Testis (tissue), 3 donors: ENCODE measurements around the gene FALEC. TPM values are rescaled to one million over a fixed set of nuclear protein-coding genes. Genes with fewer than 3 reads are reported as not detected.

ENCODE experiments used
- DNase-seq: peaks from one replicate; pipeline ENCODE4 v3.0.0-alpha.2; 2019
- H3K27ac ChIP-seq, 2 donors: fragments of 200-600 bp; sonication (generic); one replicate each; pipeline ENCODE4 v1.5.1; 2019
- H3K27me3 ChIP-seq: fragments of 200-600 bp; sonication (generic); one replicate; pipeline ENCODE4 v1.5.1; 2019
- H3K36me3 ChIP-seq: fragments of 200-600 bp; sonication (generic); one replicate; pipeline ENCODE4 v1.5.1; 2017; ENCODE audit warnings: low read depth; ENCODE audit errors: missing control alignments
- H3K4me1 ChIP-seq: fragments of 200-600 bp; sonication (generic); one replicate; pipeline ENCODE4 v1.5.1; 2019
- H3K4me3 ChIP-seq, 2 donors: fragments of 200-600 bp; sonication (generic); one replicate each; pipeline ENCODE4 v1.5.1; 2017 to 2019
- H3K9me3 ChIP-seq: fragments of 200-600 bp; sonication (generic); one replicate; pipeline ENCODE4 v1.5.1; 2017
- CTCF ChIP-seq, 3 experiments: fragments of 450-650 bp in 2 of 3; fragments of 200-600 bp in 1 of 3; sonication (generic) in 1 of 3; IDR thresholded peaks; one replicate each; pipeline ENCODE4 v1.5.1; 2016 to 2019; ENCODE audit warnings: antibody characterized with exemption in 3 of 3, mild to moderate bottlenecking in 2 of 3, moderate library complexity in 1 of 3
- POLR2A ChIP-seq: fragments of 450-650 bp; IDR thresholded peaks from one replicate; pipeline ENCODE4 v1.6.1; 2017; ENCODE audit warnings: antibody characterized with exemption, mild to moderate bottlenecking, moderate library complexity
- WGBS, 2 donors: methylation state at CpG; one replicate each; pipeline ENCODE4 v1.1.5; 2018; 5-methylcytosine and 5-hydroxymethylcytosine counted together
- intact Hi-C: fragments of 100-400 bp; cut with DNase I; formaldehyde crosslinking; loops from one replicate; pipeline ENCODE4 v1.15.1; 2023; ENCODE audit warnings: low total_unique reads
- polyA plus RNA-seq: library from polyadenylated mRNA; stranded (reverse); fragments of 350-450 nt; fragmentation: Illumina TruSeq; extraction: RNeasy Lipid Tissue Mini Kit (QIAGEN cat#74804); gene quantifications from one replicate; pipeline ENCODE4 v1.2.3, GENCODE V29; 2014; ENCODE audit warnings: low read depth, low replicate concordance; ENCODE audit not compliant: insufficient read depth
- total RNA-seq, 2 donors: library from RNA; depleted of rRNA; stranded (reverse); fragments of >200 nt; gene quantifications; one replicate each; pipeline ENCODE4 v1.2.3, GENCODE V29; 2016

The FALEC gene
- total and polyA plus RNA-seq, 3 donors from 2014 or later = 1.3 TPM; not detected in 2

GRCh38 chr1:150507912-150508864 is 7.4 kb upstream of the FALEC start, which contains the start of gene ECM1:
ECM1 (plus strand) TSS chr1:150508109; CDS start chr1:150508210, 101 bp downstream.
- intact Hi-C loops = no loop called here
- H3K36me3 ChIP-seq = no peaks in the 10 kb centered on the region
- peak; percentile 26 for DNase-seq
- H3K4me3 ChIP-seq = no peak within 1 kb of the TSS
- TF ChIP-seq CTCF (IDR thresholded peaks at IDR 0.05) (no peak), POLR2A (no peak)
- WGBS, 2 donors = 58 to 63% methylated on average over 6 to 7 of the region's 7 CpGs
- H3K9me3 ChIP-seq = no peaks in the 10 kb centered on the region
- H3K4me1 ChIP-seq = peaks cover 6% of the 10 kb centered on the region
- H3K27me3 ChIP-seq = no peaks in the 10 kb centered on the region
- no peak within 1 kb of the TSS for H3K27ac ChIP-seq

- no peak overlapping the region for H3K4me3 ChIP-seq
- no peaks in the 10 kb centered on the region for H3K27me3 ChIP-seq
- H3K36me3 ChIP-seq = no peaks in the 10 kb centered on the region
- intact Hi-C loops = no loop called here
- no peak for DNase-seq
- H3K9me3 ChIP-seq = no peaks in the 10 kb centered on the region
- 61 to 73% methylated on average over 4 of the region's 4 CpGs for WGBS, 2 donors
- TF ChIP-seq CTCF (IDR thresholded peaks at IDR 0.05) (no peak), POLR2A (no peak)
- H3K4me1 ChIP-seq = peaks cover 6% of the 10 kb centered on the region
- no peak overlapping the region for H3K27ac ChIP-seq
Observed at GRCh38 chr1:150508982-150509381, 6.6 kb upstream of the FALEC start.

- Histone ChIP-seq H3K9me3 (no peaks in the 10 kb centered on the region), H3K27me3 (no peaks in the 10 kb centered on the region), H3K4me1 (peaks cover 10% of the 10 kb centered on the region), H3K36me3 (no peaks in the 10 kb centered on the region), H3K4me3 (no peak overlapping the region), H3K27ac (no peak overlapping the region)
- intact Hi-C loops = no loop called here
- 90 to 91% methylated on average over 8 to 12 of the region's 12 CpGs for WGBS, 2 donors
- no peak for TF ChIP-seq CTCF (IDR thresholded peaks at IDR 0.05)
- no peak for TF ChIP-seq POLR2A
- no peak for DNase-seq
Observed at GRCh38 chr1:150511551-150511950, 4.0 kb upstream of the FALEC start.

GRCh38 chr1:150511985-150512660 is 3.4 kb upstream of the FALEC start:
- Histone ChIP-seq H3K27me3 (no peaks in the 10 kb centered on the region), H3K36me3 (no peaks in the 10 kb centered on the region), H3K4me1 (peaks cover 11% of the 10 kb centered on the region), H3K4me3 (no peak overlapping the region), H3K27ac (no peak overlapping the region), H3K9me3 (no peaks in the 10 kb centered on the region)
- intact Hi-C loops = no loop called here
- TF ChIP-seq POLR2A (no peak), CTCF (IDR thresholded peaks at IDR 0.05) (no peak)
- no peak for DNase-seq
- WGBS, 2 donors = 83 to 86% methylated on average over 17 of the region's 17 CpGs
